Glomerular endothelial cell (primary cell): ENCODE measurements around the gene TPCN2. TPM values are rescaled to one million over a fixed set of nuclear protein-coding genes. Genes with fewer than 3 reads are reported as not detected.

Source experiments
- DNase-seq: peaks from one replicate; pipeline ENCODE4 v3.0.0-alpha.2; 2011; ENCODE audit warnings: low read depth, low spot score; ENCODE audit errors: extremely low read depth
- total RNA-seq: library from RNA; depleted of rRNA; stranded (reverse); fragments of >200 nt; gene quantifications from 2 replicates; pipeline ENCODE4 v1.2.3, GENCODE V29; 2015

Gene TPCN2
- total RNA-seq, 1 donor from 2014 or later, result 19.7 TPM

DNA sequence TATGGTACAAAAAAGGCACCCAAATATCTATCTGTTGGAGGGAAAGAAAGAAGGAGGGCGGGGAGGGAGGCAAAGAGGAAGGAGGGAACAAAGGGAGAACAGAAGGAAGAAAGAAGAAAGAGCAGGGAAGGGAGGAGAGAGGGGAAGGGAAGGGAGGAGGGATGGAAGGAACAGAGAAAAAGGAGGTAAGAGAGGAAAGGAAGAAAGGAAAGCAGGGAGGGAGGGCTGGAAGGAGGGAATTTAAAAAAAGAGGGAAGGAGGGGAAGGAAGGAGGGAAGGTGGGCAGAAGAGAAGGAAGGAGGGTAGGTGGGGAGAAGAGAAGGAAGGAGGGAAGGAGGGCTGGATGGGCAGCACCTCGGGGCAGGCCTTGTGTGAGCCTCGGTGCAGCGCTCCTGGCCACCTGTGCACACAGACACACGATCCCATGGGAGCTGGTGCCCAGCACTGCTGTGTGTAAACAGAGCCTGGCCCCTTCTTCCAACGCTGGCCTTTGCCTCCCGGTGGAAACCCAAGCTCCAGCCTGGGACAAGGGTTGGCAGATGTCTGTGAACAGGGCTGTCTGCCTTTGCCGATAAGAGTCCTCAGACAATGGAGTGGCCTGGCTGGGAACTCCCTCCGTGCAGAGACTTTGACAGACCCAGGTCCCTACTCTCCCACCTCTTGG is 130.2 kb downstream of the TPCN2 start:
- no peak for DNase-seq

DNA sequence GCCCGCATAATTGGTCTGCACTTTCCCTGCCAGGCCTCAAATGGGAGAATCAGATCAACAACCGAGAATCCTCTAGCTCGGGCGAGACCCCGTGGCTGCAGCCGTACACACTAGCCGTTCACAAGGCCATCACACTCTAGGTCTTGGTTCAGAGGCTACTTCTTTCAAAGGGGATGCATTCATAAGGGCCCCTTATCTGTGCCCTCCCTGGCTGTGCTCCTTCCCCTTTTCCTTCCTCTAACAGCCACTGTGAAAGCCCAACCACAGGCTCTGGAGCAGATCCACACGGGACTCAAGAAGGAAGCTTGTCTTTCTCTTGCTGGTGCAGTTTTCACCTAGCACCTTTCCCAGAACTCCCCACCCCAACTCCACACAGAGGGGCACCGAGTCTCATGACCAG is 131.5 kb downstream of the TPCN2 start:
- DNase-seq, result no peak

DNA sequence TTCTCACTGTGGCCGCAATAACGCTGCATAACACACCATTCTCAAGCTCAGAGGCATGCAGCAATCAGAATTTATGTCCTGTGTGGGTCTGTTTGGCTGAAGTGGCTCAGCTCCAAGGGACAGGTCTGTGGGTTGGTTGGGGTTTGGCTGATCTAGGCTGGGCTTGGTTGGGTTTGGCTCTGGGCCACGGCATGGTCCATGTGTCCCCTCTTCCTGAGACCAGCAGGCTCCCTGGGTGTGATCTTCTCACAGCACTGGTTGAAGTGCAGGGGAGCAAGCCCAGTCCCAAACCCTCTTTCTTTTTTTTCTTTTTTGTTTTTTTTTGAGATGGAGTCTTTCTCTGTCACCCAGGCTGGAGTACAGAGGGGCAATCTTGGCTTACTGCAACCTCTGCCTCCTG is 132.0 kb downstream of the TPCN2 start:
- DNase-seq, result no peak

DNA sequence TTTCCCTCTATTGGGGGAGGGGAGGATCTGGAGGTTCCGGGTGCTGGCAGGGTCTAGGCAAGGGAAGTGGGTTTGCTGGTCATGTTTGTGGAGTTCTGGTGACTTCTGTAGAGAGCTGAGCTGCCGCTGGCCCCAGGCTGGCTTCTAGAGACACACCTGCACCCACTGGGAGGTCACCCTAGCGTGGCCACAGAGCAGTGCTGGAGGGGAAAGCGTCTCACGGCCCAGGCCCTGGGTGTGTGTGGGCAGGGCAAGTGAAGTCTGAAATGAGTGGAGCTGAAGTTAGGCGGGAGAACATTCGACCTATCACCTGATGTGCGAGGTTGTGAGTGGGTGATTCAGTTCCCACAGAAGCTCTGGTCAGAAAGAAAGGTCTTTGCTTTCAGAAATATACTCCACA is 134.9 kb downstream of the TPCN2 start:
- no peak for DNase-seq

Other genes with a start within 250 kb of the TPCN2 start
- gene CPT1A, start 207.0 kb upstream of the TPCN2 start, total RNA-seq, result 31.9 and 67.0 TPM in 2 replicates
- 47.5 and 76.8 TPM in 2 replicates for gene MRPL21, start 145.1 kb upstream of the TPCN2 start, total RNA-seq
- gene IGHMBP2, start 145.0 kb upstream of the TPCN2 start, total RNA-seq, result 12.9 and 17.7 TPM in 2 replicates
- not detected in 2 replicates for gene MRGPRD, start 67.9 kb upstream of the TPCN2 start, total RNA-seq
- gene MRGPRF, start 35.7 kb upstream of the TPCN2 start, total RNA-seq, result 0.24 TPM in 1 of 2 replicates, not detected in the other
- not detected in 2 replicates for gene SMIM38, start 107.0 kb downstream of the TPCN2 start, total RNA-seq
- 1.2 and 1.9 TPM in 2 replicates for gene MYEOV, start 245.2 kb downstream of the TPCN2 start, total RNA-seq